ENCODE measurements around the gene QRFP. TPM values are rescaled to one million over a fixed set of nuclear protein-coding genes. Genes with fewer than 3 reads are reported as not detected.

The QRFP gene
- total RNA-seq, 4 donors from 2014 or later, result 0.18 TPM; not detected in 3

GRCh38 chr9:130894546-130894945 lies 2.1 kb downstream of the QRFP start:
- Histone ChIP-seq H3K36me3 (peaks cover 7 to 39% (median 7%) of the 10 kb centered on the region in 3 donors), H3K4me1 (peaks cover 26 to 60% (median 26%) of the 10 kb centered on the region in 3 donors), H3K4me3 (no peak overlapping the region), H3K27me3 (peaks cover 0 to 34% (median 0%) of the 10 kb centered on the region in 4 donors), H3K27ac (peak overlapping the region in 3 of 4 donors; percentile 44 to 71 (median 59)), H3K9me3 (no peaks in the 10 kb centered on the region)
- WGBS, 2 donors, result 30 to 100% methylated on average over 1 to 2 of the region's 7 CpGs
- TF ChIP-seq POLR2A (IDR thresholded peaks at IDR 0.05) (no peak), CTCF (IDR thresholded peaks at IDR 0.05) (no peak)
- no peak for DNase-seq
- intact Hi-C loops (cut with DNase I), result no loop called here

DNA sequence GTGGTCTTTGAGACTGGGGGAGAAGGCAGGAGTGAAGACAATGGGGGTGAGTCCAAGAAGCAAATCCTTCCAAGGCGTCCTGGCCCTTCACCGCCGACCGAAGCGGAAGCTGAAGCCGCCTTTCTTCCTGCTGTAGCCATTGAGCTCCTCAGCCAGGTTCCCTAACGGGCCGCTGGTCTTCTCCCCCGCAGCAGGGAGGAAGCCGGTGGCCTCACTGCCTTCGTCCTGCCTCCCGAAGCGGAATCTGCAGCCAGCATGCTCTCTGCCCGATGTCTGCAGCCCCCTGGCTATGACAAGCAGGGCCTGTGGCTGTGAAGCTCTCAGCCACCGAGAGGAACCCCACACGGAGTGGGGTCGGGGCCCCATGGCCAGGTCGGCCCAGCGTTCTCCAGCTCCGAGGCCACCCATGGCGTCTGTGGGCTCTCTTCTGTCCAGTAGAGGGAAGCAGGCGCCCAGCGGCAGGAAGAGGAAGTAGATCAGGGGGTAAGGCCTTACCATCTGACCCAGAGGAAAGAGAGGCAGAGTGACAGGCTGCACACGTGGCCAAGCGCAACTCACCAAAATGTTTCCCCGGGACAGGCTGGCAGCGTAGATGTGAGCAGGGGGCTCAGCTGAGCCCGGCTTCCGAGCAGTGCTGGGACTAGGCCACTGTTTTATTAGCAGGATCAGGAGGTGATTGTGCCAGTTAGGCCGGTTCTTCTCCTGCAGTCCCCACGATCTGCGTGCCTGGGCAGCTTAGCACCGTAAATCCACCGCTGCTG lies 3.1 kb downstream of the QRFP start:
- 57 to 74% methylated on average over 8 to 24 of the region's 34 CpGs for whole genome bisulfite sequencing, 2 donors
- Histone ChIP-seq H3K4me1 (peaks cover 26 to 59% (median 26%) of the 10 kb centered on the region in 3 donors), H3K27me3 (peaks cover 0 to 26% (median 0%) of the 10 kb centered on the region in 4 donors), H3K27ac (peak overlapping the region; percentile 44 to 71 (median 54)), H3K9me3 (no peaks in the 10 kb centered on the region), H3K36me3 (peaks cover 7 to 49% (median 14%) of the 10 kb centered on the region in 3 donors), H3K4me3 (peak overlapping the region in 2 of 4 donors; percentile 13 to 34)
- intact Hi-C loops (cut with DNase I), result no loop called here
- no peak for DNase-seq
- TF ChIP-seq CTCF (IDR thresholded peaks at IDR 0.05) (peak in 5 of 6 experiments; percentile 23 to 49 (median 45)), POLR2A (IDR thresholded peaks at IDR 0.05) (no peak)

DNA sequence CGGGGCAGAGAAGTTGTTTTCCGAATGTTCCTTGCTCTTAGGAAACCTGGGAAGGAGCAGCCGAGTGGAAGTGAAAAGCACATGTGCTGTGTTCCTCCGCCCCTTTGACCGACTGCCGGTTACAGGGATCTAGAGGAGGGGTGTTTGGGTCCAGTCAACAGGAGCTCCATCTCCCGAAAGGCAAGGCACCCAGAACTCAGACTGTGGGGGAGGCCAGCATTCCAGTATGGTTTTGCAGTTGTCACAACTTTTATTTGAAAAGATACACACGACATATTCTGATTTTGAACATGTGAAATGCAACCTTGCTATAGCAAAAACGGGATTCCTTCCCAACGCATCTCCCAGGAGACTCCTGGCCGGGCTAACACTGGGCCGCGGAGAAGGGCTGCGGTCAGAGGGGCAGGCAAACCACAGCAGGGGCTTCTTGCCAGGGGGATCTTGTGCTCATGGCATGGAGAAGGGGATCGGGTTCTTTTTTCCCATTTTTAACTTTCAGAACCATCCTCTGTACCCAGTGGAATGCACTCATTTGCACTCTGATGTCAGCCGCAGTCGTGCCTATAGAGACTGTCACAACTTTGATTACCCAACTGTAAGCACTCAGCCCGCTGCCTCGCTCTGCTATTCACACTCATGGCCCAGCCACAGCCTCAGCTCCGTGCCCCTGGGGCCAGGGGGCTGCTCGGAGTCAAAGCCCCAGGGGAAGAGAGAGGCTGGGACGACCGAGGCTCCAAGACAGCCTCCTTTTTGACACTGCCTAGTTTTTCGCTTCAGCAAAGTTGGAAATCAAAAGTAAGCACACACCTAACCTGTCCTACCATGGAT lies 3.9 kb downstream of the QRFP start:
- intact Hi-C loops (cut with DNase I), result no loop called here
- Histone ChIP-seq H3K27ac (peak overlapping the region in 2 of 4 donors; percentile 59 to 71), H3K9me3 (no peaks in the 10 kb centered on the region), H3K4me1 (peaks cover 21 to 53% (median 22%) of the 10 kb centered on the region in 3 donors), H3K27me3 (peaks cover 0 to 18% (median 0%) of the 10 kb centered on the region in 4 donors), H3K4me3 (no peak overlapping the region), H3K36me3 (peaks cover 7 to 57% (median 22%) of the 10 kb centered on the region in 3 donors)
- TF ChIP-seq POLR2A (IDR thresholded peaks at IDR 0.05) (no peak), CTCF (IDR thresholded peaks at IDR 0.05) (no peak)
- DNase-seq, result no peak
- WGBS, 2 donors, result 75 to 77% methylated on average over 11 to 18 of the region's 24 CpGs

GRCh38 chr9:130891688-130892476 lies 4.7 kb downstream of the QRFP start:
- WGBS, 2 donors, result 45 to 66% methylated on average over 13 of the region's 18 CpGs
- peaks cover 13 to 65% (median 27%) of the 10 kb centered on the region in 3 donors for H3K36me3 ChIP-seq
- intact Hi-C loops (cut with DNase I), result no loop called here

More at GRCh38 chr9:130891688-130892476, 4.7 kb downstream of the QRFP start:
- H3K4me1 ChIP-seq, result peaks cover 21 to 59% (median 25%) of the 10 kb centered on the region in 3 donors
- peaks cover 0 to 10% (median 0%) of the 10 kb centered on the region in 4 donors for H3K27me3 ChIP-seq
- H3K27ac ChIP-seq, result no peak overlapping the region
- no peak for DNase-seq
- H3K4me3 ChIP-seq, result no peak overlapping the region
- TF ChIP-seq POLR2A (IDR thresholded peaks at IDR 0.05) (no peak), CTCF (IDR thresholded peaks at IDR 0.05) (no peak)
- H3K9me3 ChIP-seq, result no peaks in the 10 kb centered on the region
